ENCODE measurements around the gene PPAN.

Gene PPAN

DNA sequence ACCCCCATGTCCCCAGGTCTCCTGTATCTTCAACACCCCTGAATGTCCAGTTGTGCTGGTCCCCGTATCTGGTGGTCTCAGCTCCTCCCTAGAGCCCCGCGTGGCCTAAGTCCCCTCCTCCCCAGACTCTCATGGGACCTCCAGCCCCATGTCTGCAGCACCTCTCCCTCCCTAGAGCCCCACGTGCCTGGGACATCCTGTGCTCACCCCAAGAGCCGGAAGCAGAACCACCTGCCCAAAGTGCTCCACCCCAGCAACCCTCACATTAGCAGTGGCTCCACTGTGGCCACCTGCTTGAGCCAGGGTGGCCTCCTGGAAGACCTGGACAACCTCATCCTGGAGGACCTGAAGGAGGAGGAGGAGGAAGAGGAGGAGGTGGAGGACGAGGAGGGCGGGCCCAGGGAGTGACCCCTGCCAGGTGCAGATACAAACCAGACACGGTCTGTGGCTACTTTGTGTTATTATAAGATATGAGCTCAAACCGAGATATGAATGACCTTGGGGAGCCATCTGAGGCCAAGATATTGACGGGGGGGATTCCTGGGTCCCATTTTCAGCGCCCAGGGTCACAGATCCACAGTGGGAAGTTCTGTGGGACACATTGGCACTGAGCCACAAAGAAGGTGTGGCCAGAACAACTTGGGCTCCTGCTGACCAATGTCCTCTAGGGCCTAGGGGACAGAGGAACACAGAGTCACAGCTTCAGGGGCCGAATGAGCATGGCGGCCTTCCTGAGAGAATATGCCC, 14.1 kb upstream of the PPAN start:
- DNase-seq: no peak

DNA sequence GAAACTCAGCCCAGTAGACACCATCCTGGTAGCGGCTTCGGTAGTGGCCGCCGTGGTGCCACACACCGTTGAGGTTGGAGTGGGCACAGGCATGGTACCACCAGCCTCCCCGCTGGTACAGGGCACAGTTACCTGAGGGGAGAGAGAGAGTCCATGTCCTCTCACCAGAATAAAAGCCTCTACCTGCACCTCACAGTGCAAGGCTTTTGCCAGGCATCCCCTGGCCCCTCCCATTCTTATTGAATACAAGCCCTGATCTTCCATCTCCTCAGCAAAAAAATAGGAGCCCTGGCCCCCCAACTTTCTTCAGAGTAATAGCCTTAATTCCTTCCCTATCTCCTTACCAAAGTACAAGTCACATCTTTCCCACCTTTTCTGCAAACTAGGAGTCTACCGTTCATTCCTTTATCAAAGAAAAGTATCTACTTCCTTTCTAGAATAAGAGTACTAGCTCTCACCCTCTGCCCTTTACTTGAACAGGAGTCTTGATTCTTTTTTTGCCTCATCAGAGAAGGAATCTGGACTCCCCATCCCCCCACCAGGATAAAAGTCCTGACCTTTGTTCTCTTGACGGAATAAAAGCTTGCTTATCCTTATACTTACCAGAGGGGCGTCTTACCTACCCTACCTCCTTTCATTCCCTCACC, 13.4 kb upstream of the PPAN start:
- no peak for DNase-seq

DNA sequence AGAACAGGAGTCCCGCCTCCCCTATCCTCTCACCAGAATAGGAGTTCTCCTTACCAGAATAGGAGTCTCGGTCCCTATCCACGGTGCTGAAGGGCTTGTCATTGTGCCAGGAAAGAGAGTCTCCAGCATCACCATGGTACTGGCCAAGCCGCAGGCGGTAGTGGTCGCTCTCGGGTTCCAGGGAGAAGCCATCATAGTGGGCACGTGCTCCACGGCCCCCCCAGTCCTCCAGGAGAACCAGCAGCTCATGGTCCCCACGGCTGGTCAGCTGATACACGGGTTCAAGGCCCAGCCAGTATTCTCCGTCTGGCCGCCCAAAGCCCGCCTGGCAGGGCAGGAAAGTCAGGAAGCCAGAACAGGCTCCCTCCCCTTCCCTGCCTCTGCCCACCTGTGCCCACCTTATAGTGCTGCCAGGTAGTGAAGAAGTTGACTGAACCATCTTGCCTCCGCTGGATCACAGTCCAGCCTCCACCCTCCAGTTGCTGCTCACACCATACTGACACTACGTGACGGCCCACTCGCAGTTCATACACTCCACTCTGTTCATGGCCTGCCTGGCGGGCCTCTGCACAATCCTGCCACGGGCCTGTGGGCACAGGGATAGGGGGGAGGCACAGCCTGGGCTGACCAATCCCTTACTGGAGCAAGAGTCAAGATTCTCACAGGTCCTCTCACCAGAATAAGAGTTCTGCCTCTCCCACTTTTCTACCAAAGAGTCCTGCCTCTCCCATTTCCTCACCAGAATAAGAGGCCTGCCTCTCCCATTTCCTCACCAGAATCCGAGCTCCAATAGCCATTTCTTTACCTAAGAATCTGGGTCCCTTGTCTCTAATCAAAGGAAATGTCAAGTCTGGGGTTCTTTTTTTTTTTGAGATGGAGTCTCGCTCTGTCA, 12.6 kb upstream of the PPAN start:
- no peak for DNase-seq

DNA sequence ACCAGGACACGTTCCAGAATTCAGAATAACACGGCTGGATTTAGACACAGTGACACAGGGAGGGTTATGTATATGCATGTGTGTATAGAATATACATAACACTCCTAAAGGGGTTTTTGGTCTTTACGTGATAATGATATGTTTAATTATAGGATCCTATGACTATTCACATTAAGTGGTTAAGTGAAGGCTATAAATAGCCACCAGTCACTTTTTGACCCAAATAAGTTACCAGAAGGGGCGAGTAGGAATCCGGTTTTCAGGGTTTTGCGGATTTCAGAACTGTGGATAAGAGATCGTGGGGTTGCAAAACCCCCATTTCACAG, 10.6 kb upstream of the PPAN start:
- DNase-seq: no peak

DNA sequence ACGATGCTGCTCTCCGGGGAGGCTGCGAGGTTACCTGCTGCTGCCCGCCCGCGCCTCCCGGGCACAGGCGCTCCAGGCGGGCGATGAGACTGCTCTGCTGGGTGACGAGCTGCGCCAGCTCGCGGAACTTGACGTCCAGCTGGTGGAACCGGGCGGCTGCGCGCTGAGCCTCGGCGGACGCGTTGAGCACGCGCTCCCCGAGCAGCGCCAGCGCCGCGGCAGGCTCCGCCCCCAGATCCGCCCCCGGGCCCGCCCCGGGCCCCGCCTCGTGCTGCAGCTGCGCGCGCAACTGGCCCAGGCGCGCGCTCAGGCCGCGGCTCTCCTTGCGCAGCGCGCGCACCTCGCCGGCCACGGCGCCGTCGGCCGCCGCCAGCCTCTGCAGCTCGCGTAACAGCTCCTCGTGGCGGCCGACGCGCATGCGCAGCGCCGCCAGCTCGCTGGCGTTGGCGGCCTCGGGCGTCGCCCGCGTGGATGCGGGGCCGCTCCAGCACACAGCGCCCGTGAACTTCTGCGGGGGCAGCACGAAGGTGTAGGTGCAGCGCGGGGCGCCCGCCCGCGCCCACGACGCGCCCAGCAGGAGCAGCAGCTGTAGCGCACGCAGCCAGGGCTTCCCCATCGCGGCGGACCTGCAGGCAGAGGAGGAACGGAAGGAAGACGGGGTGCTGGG, 10.1 kb upstream of the PPAN start:
- DNase-seq: peak; percentile 95

DNA sequence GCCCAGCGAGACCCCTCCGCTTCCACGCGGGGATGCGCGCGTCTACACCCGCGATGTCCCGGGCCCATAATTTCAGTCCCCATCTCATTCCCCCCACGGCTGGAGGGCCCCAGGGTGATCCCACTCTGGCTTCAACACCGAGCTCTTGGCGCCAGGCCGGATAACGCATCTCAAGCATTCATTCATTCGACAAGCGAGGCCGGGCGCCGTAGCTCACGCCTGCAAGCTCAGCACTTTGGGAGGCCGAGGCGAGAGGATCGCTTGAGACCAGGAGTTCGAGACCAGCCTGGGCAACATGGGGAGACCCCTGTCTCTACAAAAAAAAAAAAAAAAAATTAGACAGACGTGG, 9.6 kb upstream of the PPAN start:
- no peak for DNase-seq

GRCh38 chr19:10100163-10100785, 5.9 kb upstream of the PPAN start:
- no peak for DNase-seq

- peak; percentile 41 for DNase-seq
Observed at GRCh38 chr19:10102787-10103236, 3.4 kb upstream of the PPAN start.

DNA sequence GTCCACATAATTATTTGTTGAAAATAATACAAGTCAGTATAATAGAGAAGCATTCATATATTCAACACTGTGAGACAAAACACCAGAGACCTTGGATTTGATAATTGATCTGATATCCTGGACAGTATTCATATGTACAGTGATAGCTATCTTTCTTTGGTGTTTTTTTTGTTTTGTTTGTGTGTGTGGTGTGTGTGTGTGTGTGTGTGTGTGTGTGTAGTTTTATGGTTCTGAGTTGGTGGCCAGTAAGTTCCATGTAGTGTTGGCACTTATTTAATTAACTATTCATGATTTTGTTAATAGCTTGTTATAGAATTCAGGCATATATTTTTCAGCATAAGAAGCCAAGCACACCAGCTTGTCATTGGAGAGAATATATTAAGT, 2.0 kb upstream of the PPAN start:
- no peak for DNase-seq

GRCh38 chr19:10104665-10105508, 1.3 kb upstream of the PPAN start:
- no peak for DNase-seq

DNA sequence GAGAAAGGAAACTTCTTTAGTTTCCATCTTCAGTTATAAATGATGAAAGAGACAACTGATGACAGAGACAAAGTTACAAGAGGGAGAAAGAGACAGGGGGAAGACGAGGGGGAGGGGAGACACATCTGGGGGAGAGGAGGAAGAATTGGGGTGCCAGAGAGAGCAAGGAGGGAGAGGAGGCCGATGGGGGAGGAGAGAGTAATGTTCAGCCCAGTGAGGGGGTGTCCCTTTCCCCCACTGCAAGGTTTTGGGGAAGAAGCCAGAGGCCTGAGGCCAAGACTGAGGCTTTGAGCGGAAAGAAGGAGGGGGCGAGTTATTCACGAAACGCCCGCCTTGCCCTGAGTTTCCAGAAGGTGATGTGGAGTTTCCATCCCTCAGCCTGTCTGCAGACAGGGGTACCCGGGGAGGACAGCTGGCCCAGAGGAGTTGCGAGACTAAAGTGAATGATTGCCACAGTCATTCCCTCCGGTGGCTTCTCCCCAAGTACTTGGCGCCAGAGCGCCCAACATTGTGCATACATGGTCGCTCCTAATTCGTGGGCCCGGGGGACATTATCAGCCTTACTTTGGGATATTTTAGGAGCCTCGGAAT, 558 bp upstream of the PPAN start:
- no peak for DNase-seq

GRCh38 chr19:10107254-10107653, 1.1 kb downstream of the PPAN start:
- no peak for DNase-seq

GRCh38 chr19:10107817-10108367, 1.7 kb downstream of the PPAN start:
- DNase-seq: no peak

DNA sequence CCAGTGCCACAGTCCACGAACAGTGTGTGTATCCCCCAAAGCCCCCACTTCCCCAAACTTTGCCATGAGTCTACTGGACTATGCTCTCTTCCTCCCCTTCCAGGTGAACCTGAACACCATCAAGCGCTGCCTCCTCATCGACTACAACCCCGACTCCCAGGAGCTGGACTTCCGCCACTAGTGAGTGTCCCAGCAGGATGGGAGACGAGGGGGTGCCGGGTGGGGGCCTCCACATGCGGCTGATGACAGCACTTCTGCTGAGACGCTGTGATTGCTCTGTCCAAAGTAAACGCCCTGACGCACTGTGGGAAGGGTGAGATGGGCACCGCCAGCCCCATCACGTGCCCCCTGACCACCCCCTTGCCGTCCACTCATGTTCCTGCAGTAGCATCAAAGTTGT, 3.4 kb downstream of the PPAN start:
- no peak for DNase-seq

DNA sequence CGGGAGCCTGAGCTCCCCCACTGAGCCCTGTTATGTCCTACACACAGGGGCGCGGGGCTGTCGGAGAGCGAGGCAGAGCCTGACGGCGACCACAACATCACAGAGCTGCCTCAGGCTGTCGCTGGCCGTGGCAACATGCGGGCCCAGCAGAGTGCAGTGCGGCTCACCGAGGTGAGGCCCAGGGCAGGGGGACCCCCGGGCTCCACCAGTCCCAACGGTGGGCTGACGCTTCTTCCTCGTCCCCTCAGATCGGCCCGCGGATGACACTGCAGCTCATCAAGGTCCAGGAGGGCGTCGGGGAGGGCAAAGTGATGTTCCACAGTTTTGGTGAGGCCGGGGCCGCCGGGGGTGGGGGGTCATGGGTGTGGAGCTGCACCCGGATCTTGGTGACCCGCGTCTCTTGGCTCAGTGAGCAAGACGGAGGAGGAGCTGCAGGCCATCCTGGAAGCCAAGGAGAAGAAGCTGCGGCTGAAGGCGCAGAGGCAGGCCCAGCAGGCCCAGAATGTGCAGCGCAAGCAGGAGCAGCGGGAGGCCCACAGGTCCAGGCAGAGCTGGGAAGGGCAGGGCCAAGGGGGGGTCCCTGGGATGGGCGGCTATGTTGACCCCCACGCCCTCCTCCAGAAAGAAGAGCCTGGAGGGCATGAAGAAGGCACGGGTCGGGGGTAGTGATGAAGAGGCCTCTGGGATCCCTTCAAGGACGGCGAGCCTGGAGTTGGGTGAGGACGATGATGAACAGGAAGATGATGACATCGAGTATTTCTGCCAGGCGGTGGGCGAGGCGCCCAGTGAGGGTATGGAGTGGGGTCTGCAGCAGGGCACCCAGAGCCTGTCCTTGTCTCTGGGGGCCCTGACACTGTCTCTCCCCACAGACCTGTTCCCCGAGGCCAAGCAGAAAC, 4.2 kb downstream of the PPAN start:
- no peak for DNase-seq

DNA sequence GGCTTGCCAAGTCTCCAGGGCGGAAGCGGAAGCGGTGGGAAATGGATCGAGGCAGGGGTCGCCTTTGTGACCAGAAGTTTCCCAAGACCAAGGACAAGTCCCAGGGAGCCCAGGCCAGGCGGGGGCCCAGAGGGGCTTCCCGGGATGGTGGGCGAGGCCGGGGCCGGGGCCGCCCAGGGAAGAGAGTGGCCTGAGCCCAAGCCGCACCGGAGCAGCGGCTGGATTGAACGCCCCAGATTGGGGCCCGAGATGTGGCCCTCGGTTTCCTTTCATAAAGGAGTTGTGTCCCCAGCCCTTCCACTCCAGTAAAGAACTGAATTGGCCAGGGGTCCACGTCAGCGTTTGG, 4.8 kb downstream of the PPAN start:
- no peak for DNase-seq

DNA sequence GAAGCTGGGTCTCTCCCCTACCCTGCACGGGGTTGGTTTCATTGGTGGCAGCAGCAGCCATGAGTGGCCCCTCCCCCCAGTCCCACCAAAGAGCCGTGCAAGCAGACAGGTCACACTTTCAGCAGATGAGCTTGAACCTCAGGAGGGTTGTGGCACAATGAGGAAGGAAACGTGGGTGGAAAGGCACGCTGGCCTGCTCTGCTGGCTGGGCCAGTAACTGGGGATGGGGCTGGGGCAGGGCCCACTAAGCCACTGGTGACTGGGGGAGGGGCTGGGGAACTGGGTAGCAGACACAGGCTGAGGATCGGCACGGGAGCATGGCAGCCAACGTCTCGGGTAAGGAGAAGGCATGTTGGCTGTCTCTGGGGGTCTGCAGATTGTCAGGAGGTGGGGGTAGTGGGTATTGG, 5.2 kb downstream of the PPAN start, which contains the start of gene P2RY11:
Gene P2RY11, plus strand, starts transcription at position 289 of the 407 bp plus-strand sequence. Its CDS starts 29 bp downstream, at position 318.
- no peak for DNase-seq

- no peak for DNase-seq
Observed at GRCh38 chr19:10112037-10112761, 6.0 kb downstream of the PPAN start.

Measured in right kidney (tissue), 1 donor.